A673 (cell line): ENCODE data around the gene CCDC157. TPM values are rescaled to one million over a fixed set of nuclear protein-coding genes. Genes with fewer than 3 reads are reported as not detected.

Experiments used
- BruUV-seq: library from RNA; stranded (reverse); fragments of 400-500 nt; replicated peaks from 2 replicates; lab custom pipeline; 2021; lab: Mats Ljungman, UMichigan
- CTCF ChIA-PET: fragments of 300-600 bp; sonication (Branson Sonifier 250); formaldehyde crosslinking; loops from one replicate; lab custom pipeline; 2022; ENCODE audit warnings: antibody characterized with exemption; lab: Charles Lee
- POLR2A ChIA-PET: fragments of 300-600 bp; sonication (Branson Sonifier 250); formaldehyde crosslinking; loops from one replicate; lab custom pipeline; 2022; ENCODE audit warnings: antibody characterized with exemption; ENCODE audit not compliant: low non-redundant PET; lab: Charles Lee
- DNase-seq: peaks from one replicate; pipeline ENCODE4 v3.0.0-alpha.2; 2015; ENCODE audit warnings: low spot score
- H3K27ac ChIP-seq: fragments of 200-600 bp; sonication (generic); 2 replicates; pipeline ENCODE4 v1.5.1; 2016; ENCODE audit warnings: mixed run types, low read depth, mild to moderate bottlenecking, mixed read lengths, antibody characterized with exemption, low read length; ENCODE audit not compliant: poor library complexity, severe bottlenecking
- H3K27me3 ChIP-seq: fragments of 200-600 bp; sonication (generic); replicated peaks from 2 replicates; pipeline ENCODE4 v1.6.1; 2017; ENCODE audit warnings: mixed run types, low read depth, mild to moderate bottlenecking, mixed read lengths, antibody characterized with exemption, low read length; ENCODE audit not compliant: insufficient read depth, poor library complexity
- H3K36me3 ChIP-seq: fragments of 200-600 bp; sonication (generic); 2 replicates; pipeline ENCODE4 v1.6.1; 2016; ENCODE audit warnings: mixed run types, mild to moderate bottlenecking, mixed read lengths, antibody characterized with exemption, low read length; ENCODE audit not compliant: insufficient read depth, poor library complexity, severe bottlenecking
- H3K4me1 ChIP-seq: fragments of 200-600 bp; sonication (generic); 2 replicates; pipeline ENCODE4 v1.6.1; 2017; ENCODE audit warnings: mixed run types, mild to moderate bottlenecking, mixed read lengths, antibody characterized with exemption, low read length; ENCODE audit not compliant: insufficient read depth, poor library complexity, severe bottlenecking
- H3K4me3 ChIP-seq: fragments of 200-600 bp; sonication (generic); 2 replicates; pipeline ENCODE4 v1.5.1; 2016; ENCODE audit warnings: low read depth, mixed run types, mild to moderate bottlenecking, mixed read lengths, low read length; ENCODE audit not compliant: poor library complexity, severe bottlenecking
- H3K9me3 ChIP-seq: fragments of 200-600 bp; sonication (generic); 2 replicates; pipeline ENCODE4 v1.6.1; 2016; ENCODE audit warnings: mixed run types, low read depth, mild to moderate bottlenecking, mixed read lengths, antibody characterized with exemption, low read length; ENCODE audit not compliant: poor library complexity, severe bottlenecking
- CTCF ChIP-seq: fragments of 300-800, 200-600 bp; sonication (generic); conservative IDR thresholded peaks from 2 replicates; pipeline ENCODE4 v1.5.1; 2017; ENCODE audit warnings: low read depth, mild to moderate bottlenecking, antibody characterized with exemption, low read length, moderate library complexity, mixed read lengths
- EZH2 ChIP-seq: fragments of 200-600 bp; sonication (generic); IDR thresholded peaks from 2 replicates; pipeline ENCODE4 v1.6.1; 2017; ENCODE audit warnings: borderline replicate concordance, low read depth, mild to moderate bottlenecking, mixed read lengths, antibody characterized with exemption, low read length; ENCODE audit not compliant: poor library complexity, severe bottlenecking
- intact Hi-C: fragments of 100-400 bp; cut with micrococcal nuclease; formaldehyde crosslinking; loops from one replicate; pipeline ENCODE4 v1.10.0; 2022; ENCODE audit not compliant: unreplicated experiment
- total RNA-seq: library from RNA; stranded (reverse); gene quantifications from 2 replicates; pipeline ENCODE4 v1.2.3, GENCODE V29; 2021

The CCDC157 gene
- total RNA-seq, 1 experiment from 2014 or later = 5.7 TPM

- H3K36me3 ChIP-seq = no peaks in the 10 kb centered on the region
- no peak overlapping the region for H3K4me3 ChIP-seq
- no peak for DNase-seq
- POLR2A ChIA-PET = no interaction called here
- intact Hi-C loops = no loop called here
- TF ChIP-seq EZH2 (no peak), CTCF (no peak)
- no peak overlapping the region for H3K27ac ChIP-seq
- H3K27me3 ChIP-seq = no peaks in the 10 kb centered on the region
- H3K9me3 ChIP-seq = no peaks in the 10 kb centered on the region
- H3K4me1 ChIP-seq = peaks cover 5% of the 10 kb centered on the region
- BruUV-seq = no TSS peak
- CTCF ChIA-PET = no interaction called here
These were observed 36.7 kb upstream of the CCDC157 start for GRCh38 chr22:30320021-30320556.

- POLR2A ChIA-PET = no interaction called here
- Histone ChIP-seq H3K36me3 (no peaks in the 10 kb centered on the region), H3K27ac (no peak overlapping the region), H3K4me1 (peaks cover 15% of the 10 kb centered on the region), H3K9me3 (no peaks in the 10 kb centered on the region), H3K27me3 (no peaks in the 10 kb centered on the region), H3K4me3 (no peak overlapping the region)
- intact Hi-C loops = no loop called here
- TF ChIP-seq CTCF (no peak), EZH2 (no peak)
- CTCF ChIA-PET = no interaction called here
- no peak for DNase-seq
- BruUV-seq = no TSS peak
These were observed 35.3 kb upstream of the CCDC157 start for GRCh38 chr22:30321461-30321860.

- no TSS peak for BruUV-seq
- TF ChIP-seq CTCF (no peak), EZH2 (no peak)
- no peak for DNase-seq
These were observed 33.6 kb upstream of the CCDC157 start for GRCh38 chr22:30323246-30323645.

More at GRCh38 chr22:30323246-30323645, 33.6 kb upstream of the CCDC157 start:
- H3K9me3 ChIP-seq = no peaks in the 10 kb centered on the region
- CTCF ChIA-PET = no interaction called here
- POLR2A ChIA-PET = no interaction called here
- H3K27me3 ChIP-seq = no peaks in the 10 kb centered on the region
- peaks cover 23% of the 10 kb centered on the region for H3K4me1 ChIP-seq
- intact Hi-C loops = no loop called here
- H3K4me3 ChIP-seq = no peak overlapping the region
- no peaks in the 10 kb centered on the region for H3K36me3 ChIP-seq
- no peak overlapping the region for H3K27ac ChIP-seq
